SH-SY5Y (cell line): Measurements from ENCODE around the gene LHFPL3.

Experiments used
- GATA2 ChIP-seq: IDR thresholded peaks from 2 replicates; pipeline ENCODE4 v1.6.1; 2011; ENCODE audit warnings: mild to moderate bottlenecking, low read depth, low read length
- GATA3 ChIP-seq: IDR thresholded peaks from 2 replicates; pipeline ENCODE4 v1.6.1; 2011; ENCODE audit warnings: low read depth, mild to moderate bottlenecking, low read length, moderate library complexity

DNA sequence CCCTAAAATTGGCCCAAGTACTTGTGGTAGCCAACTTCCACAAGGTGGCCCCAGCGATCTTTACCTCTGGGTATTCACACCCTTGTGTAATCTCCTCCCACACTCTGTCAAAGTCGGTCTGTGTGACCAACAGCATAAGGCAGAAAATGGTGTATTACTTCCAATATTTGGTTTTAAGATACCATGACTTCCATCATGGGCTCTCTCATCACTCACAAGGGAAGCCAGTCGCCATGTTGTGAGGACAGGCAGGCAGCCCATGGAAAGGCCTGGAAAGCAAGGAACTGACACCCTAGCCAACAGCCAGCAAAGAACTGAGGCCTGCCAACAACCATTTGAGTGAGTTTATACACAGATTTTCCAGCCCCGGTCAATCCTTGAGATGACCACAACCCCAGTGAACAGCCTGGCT, 594.6 kb downstream of the LHFPL3 start:
- TF ChIP-seq GATA2, result no peak
- no peak for TF ChIP-seq GATA3
